Skin of body (tissue), 2 donors: ENCODE data around the gene RPS23. TPM values are rescaled to one million over a fixed set of nuclear protein-coding genes. Genes with fewer than 3 reads are reported as not detected.
"Not testable (repeated sequence)": the region's sequence is repeated elsewhere in the genome, so short reads cannot be mapped to it uniquely, and the experiment has no call there.

Experiments
- DNase-seq: peaks from one replicate; lab custom pipeline; 2025; lab: John Stamatoyannopoulos, UW
- total RNA-seq: library from RNA; depleted of rRNA; stranded (reverse); fragments of >200 nt; gene quantifications from one replicate; pipeline ENCODE4 v1.2.3, GENCODE V29; 2014

Gene RPS23
- total RNA-seq, 1 donor from 2014 or later, result 3,659 TPM

DNA sequence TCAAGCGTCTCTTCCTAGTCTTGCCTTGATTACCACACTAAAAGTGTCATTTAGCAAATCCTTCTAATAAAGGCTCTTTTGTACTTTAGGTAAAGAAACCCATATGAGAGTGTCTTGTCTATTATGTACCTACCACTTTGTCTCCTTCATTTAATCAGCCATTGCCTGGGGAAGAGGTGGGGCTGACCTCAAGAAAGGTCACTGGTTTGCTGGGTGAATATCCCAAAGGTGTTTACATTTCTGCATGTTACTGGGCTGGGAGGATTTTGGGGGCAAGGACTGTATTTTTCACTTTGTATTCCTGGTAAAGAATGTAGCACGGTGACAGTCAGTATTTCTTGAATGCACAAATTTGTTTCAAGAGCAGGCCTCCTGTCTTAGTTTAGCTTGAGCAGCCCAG, 11.9 kb upstream of the RPS23 start:
- DNase-seq, result no peak

DNA sequence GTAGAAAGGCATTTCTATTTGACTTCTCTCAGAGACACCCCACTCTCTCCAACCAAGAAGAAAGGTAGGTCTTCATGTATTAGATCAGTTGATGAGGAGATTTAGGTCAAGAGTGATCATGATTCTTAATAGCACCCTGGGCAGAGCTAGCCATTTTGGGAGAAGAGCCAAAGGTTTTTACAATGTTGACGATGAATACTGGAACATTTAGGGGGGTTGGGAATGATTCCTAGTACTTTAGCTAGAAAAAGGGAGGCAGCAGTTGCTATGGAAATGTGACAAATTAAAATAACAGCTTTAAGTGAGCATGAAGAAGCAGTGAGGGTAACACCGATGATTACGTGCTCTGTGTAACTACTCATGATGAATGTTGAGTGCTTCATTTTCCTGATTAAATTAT, 9.5 kb upstream of the RPS23 start:
- DNase-seq, result no peak

- DNase-seq, result no peak
Measured at GRCh38 chr5:82285206-82285605, 7.1 kb upstream of the RPS23 start.

DNA sequence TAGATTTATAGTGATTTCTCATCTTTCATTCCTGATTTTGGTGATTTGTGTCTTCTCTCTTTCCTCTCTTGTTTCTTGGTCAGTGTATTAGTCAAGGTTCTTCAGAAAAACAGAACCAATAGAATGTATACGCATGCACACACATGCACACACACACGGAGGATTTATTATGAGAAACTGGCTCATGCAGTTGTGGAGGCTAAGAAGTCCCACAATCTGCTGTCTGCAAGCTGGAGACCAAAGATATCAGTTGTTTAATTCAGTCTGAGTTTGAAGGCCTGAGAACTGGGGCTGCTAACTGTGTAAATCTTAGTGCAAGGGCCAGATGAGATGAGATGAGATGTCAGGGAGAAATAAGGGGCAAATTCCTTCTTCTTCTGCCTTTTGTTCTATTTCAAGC, 5.7 kb upstream of the RPS23 start:
- no peak for DNase-seq

DNA sequence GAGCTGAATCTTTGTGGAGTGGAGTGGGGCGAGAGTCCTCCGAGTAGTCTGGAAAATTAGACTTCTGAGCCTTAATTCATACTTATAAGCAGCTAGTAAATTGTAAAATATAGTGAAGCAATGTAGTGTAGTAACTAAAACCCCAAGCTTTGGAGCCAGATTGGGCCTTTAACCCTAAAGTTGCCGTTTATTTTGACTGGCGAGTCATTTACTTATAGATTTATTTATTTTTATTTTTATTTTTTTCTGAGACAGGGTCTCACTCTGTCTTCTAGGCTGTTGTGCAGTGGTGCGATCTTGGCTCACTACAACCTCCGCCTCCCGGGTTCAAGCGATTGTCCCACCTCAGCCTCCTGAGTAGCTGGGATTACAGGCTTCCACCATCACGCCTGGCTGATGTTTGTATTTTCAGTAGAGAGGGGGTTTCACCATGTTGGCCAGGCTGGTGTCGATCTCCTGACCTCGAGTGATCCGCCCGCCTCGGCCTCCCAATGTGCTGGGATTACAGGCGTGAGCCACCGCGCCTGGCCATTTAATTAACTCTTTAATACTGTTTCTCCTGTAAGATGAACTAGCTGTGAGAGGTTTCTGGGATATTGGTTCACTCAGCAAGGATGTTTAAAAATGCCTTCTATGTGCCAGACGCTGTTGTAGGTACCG, 687 bp upstream of the RPS23 start:
- DNase-seq, result no peak

GRCh38 chr5:82277613-82277986, 554 bp downstream of the RPS23 start:
- no peak for DNase-seq

- no peak for DNase-seq
Measured at GRCh38 chr5:82276800-82277612, 1.1 kb downstream of the RPS23 start.

DNA sequence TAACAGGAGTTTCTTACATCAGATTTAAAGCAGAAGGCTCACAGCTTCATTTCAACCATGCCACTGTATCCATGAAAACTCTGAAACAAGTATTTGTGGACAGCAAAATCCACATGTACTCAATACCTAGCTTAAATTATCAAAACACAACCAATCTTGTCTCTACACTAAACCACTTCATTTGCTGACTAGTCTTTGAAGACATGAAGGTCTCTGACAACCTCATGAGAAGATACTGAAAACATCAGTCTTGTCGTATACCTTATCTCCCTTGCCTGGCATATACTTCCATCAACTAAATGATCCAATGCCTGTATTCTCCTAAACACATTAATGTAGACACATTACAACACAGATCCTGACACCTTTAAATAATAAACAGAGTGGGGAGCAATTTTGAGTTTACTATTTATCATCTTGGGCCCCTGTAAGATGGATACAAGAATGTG, 2.9 kb downstream of the RPS23 start:
- DNase-seq, result no peak

DNA sequence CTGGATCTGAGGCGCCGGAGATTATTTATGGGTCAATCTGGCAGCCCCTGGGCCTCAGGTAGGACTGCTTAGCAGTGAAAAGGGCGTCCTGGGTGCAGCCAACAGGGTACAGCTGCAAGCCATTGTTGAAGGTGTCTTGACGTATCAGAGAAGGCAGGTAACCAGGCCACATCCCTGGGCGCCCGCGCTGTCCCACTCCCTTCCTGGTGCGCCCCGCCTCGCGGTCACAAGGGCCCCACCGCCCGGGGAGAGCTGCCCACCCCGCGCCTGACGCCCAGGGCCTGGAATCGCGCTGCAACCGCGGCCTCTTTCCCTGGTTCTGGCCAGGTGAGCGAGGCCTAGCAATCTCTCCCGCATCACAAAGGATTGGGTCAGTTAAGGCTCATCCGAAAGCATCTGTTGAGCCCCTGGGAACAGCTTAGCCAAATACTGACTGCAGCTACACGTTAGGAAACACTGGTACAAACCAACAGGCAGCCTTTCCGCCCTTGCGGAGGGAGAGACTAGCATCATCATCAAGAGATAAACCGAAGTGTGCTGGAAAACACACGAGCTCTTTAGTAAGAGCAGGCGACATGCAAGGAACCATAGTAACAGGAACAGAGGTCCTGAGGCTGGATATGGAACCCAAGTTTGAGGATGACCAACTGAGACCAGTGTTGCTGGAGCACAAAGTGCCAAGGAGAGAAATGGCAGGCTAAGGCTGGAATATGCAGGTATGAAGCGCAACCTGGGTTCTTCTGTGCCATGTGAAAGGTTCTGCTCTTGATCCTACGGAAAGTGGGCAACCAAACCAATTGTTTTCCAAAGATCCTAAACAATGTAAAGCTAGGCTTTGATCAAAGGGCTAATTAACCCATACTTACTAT, 3.6 kb downstream of the RPS23 start:
- no peak for DNase-seq

- DNase-seq, result not testable (repeated sequence)
Measured at GRCh38 chr5:82273426-82273825, 4.7 kb downstream of the RPS23 start.

- not testable (repeated sequence) for DNase-seq
Measured at GRCh38 chr5:82272571-82273356, 5.4 kb downstream of the RPS23 start.

- DNase-seq, result not testable (repeated sequence)
Measured at GRCh38 chr5:82269363-82269762, 8.8 kb downstream of the RPS23 start.

GRCh38 chr5:82267297-82267933, 10.7 kb downstream of the RPS23 start:
- DNase-seq, result not testable (repeated sequence)

DNA sequence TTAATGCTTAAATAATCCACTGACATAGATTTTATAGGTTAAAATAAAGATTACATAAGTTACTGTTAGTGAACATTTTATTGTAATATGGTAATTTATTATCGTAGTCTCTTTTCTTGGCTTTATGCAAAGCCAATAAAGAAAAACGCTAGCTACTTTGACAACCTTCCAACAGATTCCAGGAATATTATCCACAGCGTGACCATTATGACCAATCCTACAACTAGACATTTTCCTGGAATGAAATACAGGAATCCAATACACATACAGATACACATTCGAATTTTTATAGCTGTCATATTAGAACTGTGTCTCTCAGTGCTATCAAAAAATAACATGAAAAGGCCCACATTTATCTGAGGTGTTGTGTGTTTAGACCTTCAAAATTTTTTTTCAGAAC, 13.1 kb downstream of the RPS23 start:
- DNase-seq, result peak; percentile 47

DNA sequence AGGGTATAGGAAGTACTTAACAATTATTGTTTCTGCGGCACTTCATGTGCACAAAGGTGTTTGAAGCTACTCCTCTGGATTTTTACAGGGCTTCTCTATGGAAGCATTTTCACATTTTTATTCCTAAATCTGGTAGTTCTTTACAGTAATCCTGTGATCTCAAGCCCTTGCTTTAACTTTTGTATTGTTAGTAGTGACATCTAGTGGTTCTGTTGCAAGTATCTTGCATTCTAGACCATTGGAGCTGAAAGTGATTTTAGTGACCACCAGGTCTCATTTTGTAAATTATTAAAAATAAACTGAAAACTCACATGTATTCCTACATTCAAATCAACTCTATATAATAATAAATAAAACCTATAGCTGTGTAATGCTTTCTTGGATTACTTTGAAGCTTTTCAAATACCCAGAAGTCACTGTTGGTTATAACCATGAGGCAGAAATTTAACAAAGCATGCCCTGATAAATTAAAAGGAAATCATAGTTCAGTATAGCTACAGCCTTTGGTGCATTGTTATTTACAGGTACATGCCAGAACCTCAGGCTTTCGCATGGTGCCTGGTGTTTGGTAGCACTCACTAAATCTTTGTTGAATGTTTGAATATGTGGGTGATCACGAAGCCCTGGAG, 18.9 kb downstream of the RPS23 start:
- peak; percentile 26 for DNase-seq

DNA sequence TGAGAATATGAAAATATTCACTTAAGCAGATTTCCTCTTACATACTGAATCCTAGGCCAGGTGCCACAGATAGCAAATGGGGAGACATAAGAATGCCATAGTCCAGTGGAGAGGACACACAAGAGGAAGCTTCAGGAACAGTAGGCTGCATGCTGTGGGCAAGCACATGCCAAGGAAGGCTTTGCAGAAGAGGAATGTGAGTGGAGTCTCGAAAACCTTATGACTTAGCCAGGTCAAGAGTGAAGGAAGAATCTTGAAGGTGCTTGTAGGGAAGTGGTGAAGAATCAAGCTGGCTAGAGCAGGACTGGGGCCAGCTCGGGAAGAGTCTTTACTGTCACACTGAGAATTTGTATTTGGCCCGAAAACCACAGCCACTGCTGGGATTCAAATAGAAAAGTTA, 20.4 kb downstream of the RPS23 start:
- no peak for DNase-seq

- no peak for DNase-seq
Measured at GRCh38 chr5:82257247-82257646, 20.9 kb downstream of the RPS23 start.

DNA sequence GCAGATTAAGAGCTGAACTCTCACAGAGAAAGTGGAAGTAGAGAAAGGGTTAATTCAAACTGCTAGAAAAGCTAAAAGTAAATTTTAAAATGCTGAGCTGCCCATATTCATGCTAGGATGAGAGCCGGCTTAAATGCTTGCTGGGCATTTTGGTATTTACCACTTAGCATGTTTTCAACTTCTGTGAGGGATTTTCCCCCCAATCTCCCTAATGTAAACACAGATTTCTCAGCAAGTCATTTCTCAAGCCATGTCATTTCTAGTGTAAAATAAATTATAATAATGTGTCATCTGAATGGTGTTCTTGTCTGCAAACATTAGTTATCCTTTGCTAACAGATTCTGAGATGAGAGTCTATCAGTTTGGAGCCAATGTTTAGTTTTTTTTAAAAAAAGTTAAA, 22.3 kb downstream of the RPS23 start:
- DNase-seq, result no peak

GRCh38 chr5:82252744-82253143, 25.4 kb downstream of the RPS23 start:
- DNase-seq, result no peak

- DNase-seq, result no peak
Measured at GRCh38 chr5:82246960-82247574, 31.1 kb downstream of the RPS23 start.
